Mesenchymal stem cell (in vitro differentiated cells and primary cell): Measurements from ENCODE around the gene F8A1.
"Not testable (repeated sequence)": the region's sequence is repeated elsewhere in the genome, so short reads cannot be mapped to it uniquely, and the experiment has no call there.

Source experiments
- DNase-seq: peaks from one replicate; pipeline ENCODE4 v3.0.0-alpha.2; 2013
- H2AFZ ChIP-seq: one replicate; pipeline ENCODE4 v1.6.1; 2013; ENCODE audit warnings: low read depth, mild to moderate bottlenecking, control low read depth, inconsistent platforms, low read length, moderate library complexity
- H2AK5ac ChIP-seq: 2 replicates; pipeline ENCODE4 v1.6.1; 2013; ENCODE audit warnings: low read length, moderate library complexity, mild to moderate bottlenecking, inconsistent platforms; ENCODE audit not compliant: severe bottlenecking
- H2BK120ac ChIP-seq: one replicate; pipeline ENCODE4 v1.6.1; 2013; ENCODE audit warnings: low read depth, mild to moderate bottlenecking, inconsistent platforms, low read length, moderate library complexity
- H2BK12ac ChIP-seq, 2 experiments: one replicate each; pipeline ENCODE4 v1.6.1; 2013; ENCODE audit warnings: inconsistent platforms in 2 of 2, low read length in 2 of 2, mild to moderate bottlenecking in 2 of 2, moderate library complexity in 2 of 2, control low read depth in 1 of 2
- H2BK15ac ChIP-seq: one replicate; pipeline ENCODE4 v1.6.1; 2013; ENCODE audit warnings: mild to moderate bottlenecking, low read depth, inconsistent platforms; ENCODE audit not compliant: poor library complexity, severe bottlenecking
- H2BK5ac ChIP-seq: 2 replicates; pipeline ENCODE4 v1.6.1; 2013; ENCODE audit warnings: low read depth, mild to moderate bottlenecking, low read length, control low read depth, inconsistent platforms; ENCODE audit not compliant: poor library complexity, severe bottlenecking
- H3K14ac ChIP-seq, 2 experiments: one replicate each; pipeline ENCODE4 v1.6.1; 2013; ENCODE audit warnings: inconsistent platforms in 2 of 2, low read length in 2 of 2, control low read depth in 1 of 2, mild to moderate bottlenecking in 1 of 2, moderate library complexity in 1 of 2
- H3K18ac ChIP-seq, 2 experiments: one replicate each; pipeline ENCODE4 v1.6.1; 2013; ENCODE audit warnings: inconsistent platforms in 2 of 2, low read length in 2 of 2, control low read depth in 1 of 2, low read depth in 1 of 2, mild to moderate bottlenecking in 1 of 2
- H3K23ac ChIP-seq, 2 experiments: one replicate each; pipeline ENCODE4 v1.6.1; 2013; ENCODE audit warnings: inconsistent platforms in 2 of 2, low read length in 2 of 2, mild to moderate bottlenecking in 2 of 2, moderate library complexity in 2 of 2, control low read depth in 1 of 2
- H3K27ac ChIP-seq: 2 replicates; pipeline ENCODE4 v1.5.1; 2013; ENCODE audit warnings: mild to moderate bottlenecking, moderate library complexity, low read length, control low read depth, inconsistent platforms; ENCODE audit not compliant: poor library complexity, severe bottlenecking
- H3K27me3 ChIP-seq, 2 experiments: 2 replicates each; pipeline versions ENCODE4 v1.6.1 to v1.7.0; 2013; ENCODE audit warnings: low read length in 2 of 2, mild to moderate bottlenecking in 2 of 2, moderate library complexity in 2 of 2, control low read depth in 1 of 2, inconsistent platforms in 1 of 2; ENCODE audit not compliant: control insufficient read depth in 1 of 2, insufficient read depth in 1 of 2
- H3K36me3 ChIP-seq, 2 experiments: 2 replicates each; pipeline versions ENCODE4 v1.6.1 to v1.7.0; 2013; ENCODE audit warnings: low read length in 2 of 2, control low read depth in 1 of 2, inconsistent platforms in 1 of 2, low read depth in 1 of 2, mild to moderate bottlenecking in 1 of 2; ENCODE audit not compliant: insufficient read depth in 2 of 2, control insufficient read depth in 1 of 2
- H3K4ac ChIP-seq, 2 experiments: one replicate each; pipeline ENCODE4 v1.6.1; 2013; ENCODE audit warnings: inconsistent platforms in 2 of 2, low read length in 2 of 2, mild to moderate bottlenecking in 2 of 2, moderate library complexity in 2 of 2, control low read depth in 1 of 2, low read depth in 1 of 2
- H3K4me1 ChIP-seq: 2 replicates; pipeline ENCODE4 v1.6.1; 2013; ENCODE audit warnings: low read depth, low read length, control low read depth; ENCODE audit not compliant: control insufficient read depth, insufficient read depth
- H3K4me2 ChIP-seq: 2 replicates; pipeline ENCODE4 v1.6.1; 2013; ENCODE audit warnings: low read length, mild to moderate bottlenecking, inconsistent platforms; ENCODE audit not compliant: poor library complexity, severe bottlenecking
- H3K4me3 ChIP-seq, 2 experiments: 2 replicates each; pipeline versions ENCODE4 v1.5.1 to v1.7.0; 2013; ENCODE audit warnings: low read length in 2 of 2, mild to moderate bottlenecking in 2 of 2, control low read depth in 1 of 2, low read depth in 1 of 2; ENCODE audit not compliant: insufficient read depth in 1 of 2
- H3K79me1 ChIP-seq: replicated peaks from 2 replicates; pipeline ENCODE4 v1.6.1; 2013; ENCODE audit warnings: mild to moderate bottlenecking, control low read depth, low read length, inconsistent platforms; ENCODE audit not compliant: poor library complexity, severe bottlenecking
- H3K9ac ChIP-seq: 2 replicates; pipeline ENCODE4 v1.7.0; 2013; ENCODE audit warnings: mild to moderate bottlenecking, low read length, moderate library complexity
- H3K9me3 ChIP-seq: 2 replicates; pipeline ENCODE4 v1.7.0; 2013; ENCODE audit warnings: mild to moderate bottlenecking, low read length; ENCODE audit not compliant: control insufficient read depth
- H4K8ac ChIP-seq: one replicate; pipeline ENCODE4 v1.6.1; 2013; ENCODE audit warnings: inconsistent platforms, mild to moderate bottlenecking, low read length, moderate library complexity
- H4K91ac ChIP-seq: one replicate; pipeline ENCODE4 v1.6.1; 2013; ENCODE audit warnings: mild to moderate bottlenecking, low read length, inconsistent platforms
- WGBS: methylation state at CpG from one replicate; pipeline ENCODE4 v1.1.7; 2013; ENCODE audit warnings: mixed read lengths; 5-methylcytosine and 5-hydroxymethylcytosine counted together

The F8A1 gene

GRCh38 chrX:154868522-154868921 is 17.6 kb upstream of the F8A1 start:
- H3K27ac ChIP-seq, H3K18ac ChIP-seq, H2BK120ac ChIP-seq, H3K4me1 ChIP-seq, H2AK5ac ChIP-seq, H3K79me1 ChIP-seq, H3K23ac ChIP-seq, H4K91ac ChIP-seq, H3K36me3 ChIP-seq, H3K27me3 ChIP-seq, DNase-seq, H3K4me3 ChIP-seq, H3K4me2 ChIP-seq, H2AFZ ChIP-seq, H4K8ac ChIP-seq, H2BK15ac ChIP-seq, H2BK12ac ChIP-seq, H3K9ac ChIP-seq, H3K14ac ChIP-seq, H3K4ac ChIP-seq, H2BK5ac ChIP-seq: not testable (repeated sequence)
- peaks cover 28% of the 10 kb centered on the region for H3K9me3 ChIP-seq

- Histone ChIP-seq H2AFZ (no peak overlapping the region), H2BK12ac (no peak overlapping the region), H3K36me3 (no peaks in the 10 kb centered on the region), H3K27me3 (no peaks in the 10 kb centered on the region), H3K9ac (no peak overlapping the region), H3K4me3 (no peak overlapping the region), H4K91ac (no peak overlapping the region), H3K4me2 (no peak overlapping the region), H2BK120ac (no peak overlapping the region), H2BK5ac (no peak overlapping the region), H3K18ac (no peak overlapping the region), H3K9me3 (peaks cover under 1% of the 10 kb centered on the region), H3K4ac (no peak overlapping the region), H3K79me1 (no peaks in the 10 kb centered on the region), H2AK5ac (no peak overlapping the region), H3K23ac (no peak overlapping the region), H3K27ac (no peak overlapping the region), H4K8ac (no peak overlapping the region), H3K14ac (no peak overlapping the region), H3K4me1 (no peaks in the 10 kb centered on the region), H2BK15ac (no peak overlapping the region)
- 100% methylated on average over 2 of the region's 2 CpGs for WGBS
- DNase-seq: no peak
Measured at GRCh38 chrX:154873329-154873728, 12.8 kb upstream of the F8A1 start.

GRCh38 chrX:154884069-154884468 is 2.1 kb upstream of the F8A1 start:
- not testable (repeated sequence) for H3K23ac ChIP-seq, H3K4ac ChIP-seq, H2AFZ ChIP-seq, H3K79me1 ChIP-seq, DNase-seq, H2BK15ac ChIP-seq, H3K4me3 ChIP-seq, H4K91ac ChIP-seq, H3K27ac ChIP-seq, H2BK5ac ChIP-seq, H3K18ac ChIP-seq, H3K36me3 ChIP-seq, H4K8ac ChIP-seq, H2BK120ac ChIP-seq, H3K9me3 ChIP-seq, H3K9ac ChIP-seq, H3K4me2 ChIP-seq, H2AK5ac ChIP-seq, H3K27me3 ChIP-seq, H2BK12ac ChIP-seq, H3K14ac ChIP-seq, H3K4me1 ChIP-seq
- no CpG with 5 or more reads among the region's 8 CpGs for WGBS

- H2BK15ac ChIP-seq, H3K9me3 ChIP-seq, H3K23ac ChIP-seq, DNase-seq, H4K8ac ChIP-seq, H3K4me3 ChIP-seq, H3K4me1 ChIP-seq, H2AFZ ChIP-seq, H2BK120ac ChIP-seq, H2BK12ac ChIP-seq, H3K18ac ChIP-seq, H3K14ac ChIP-seq, H2BK5ac ChIP-seq, H3K27ac ChIP-seq, H3K4ac ChIP-seq, H3K4me2 ChIP-seq, H2AK5ac ChIP-seq, H3K79me1 ChIP-seq, H3K36me3 ChIP-seq, H3K27me3 ChIP-seq, H4K91ac ChIP-seq, H3K9ac ChIP-seq: not testable (repeated sequence)
- WGBS: no CpG with 5 or more reads among the region's 33 CpGs
Measured at GRCh38 chrX:154885057-154885456, 1.1 kb upstream of the F8A1 start.
